ENCODE data around the gene STRN. TPM values are rescaled to one million over a fixed set of nuclear protein-coding genes. Genes with fewer than 3 reads are reported as not detected.
"Not testable (repeated sequence)": the region's sequence is repeated elsewhere in the genome, so short reads cannot be mapped to it uniquely, and the experiment has no call there.

The STRN gene
- total RNA-seq: 10 to 100 TPM; 32.2 to 35.0 TPM

GRCh38 chr2:36966370-36967235 is at the start of gene STRN:
Gene STRN, minus strand, starts transcription at chr2:36966536. Its CDS starts 73 bp downstream, at chr2:36966463.
- DNase-seq: peak; percentile 99
- H3K27ac Mint-ChIP-seq: peak within 1 kb of the TSS; percentile 97
- ATAC-seq (ENCODE audit: low read depth): peak; percentile 95
- POLR2A ChIA-PET: interaction anchor here (0.5 to 1.7 kb wide), 12 partner anchors 9 to 1784 kb away, joined by 3 to 5 read pairs (median 3); partner anchors contain the start of genes CEBPZOS, EIF2AK2, GPATCH11 and HEATR5B
- peak within 1 kb of the TSS; percentile 96 for H3K4me3 Mint-ChIP-seq
- no peaks in the 10 kb centered on the region for H3K27me3 Mint-ChIP-seq
- peaks cover 11% of the 10 kb centered on the region for H3K36me3 Mint-ChIP-seq
- no peaks in the 10 kb centered on the region for H3K9me3 Mint-ChIP-seq
- peaks cover 44% of the 10 kb centered on the region for H3K4me1 Mint-ChIP-seq

- Mint-ChIP-seq H3K27ac (no peak overlapping the region), H3K27me3 (no peaks in the 10 kb centered on the region), H3K4me3 (no peak overlapping the region), H3K4me1 (peaks cover 10% of the 10 kb centered on the region), H3K36me3 (peaks cover 21% of the 10 kb centered on the region), H3K9me3 (no peaks in the 10 kb centered on the region)
- POLR2A ChIA-PET: interaction anchor here (0.6 kb wide), 1 partner anchor 146 kb away, joined by 3 read pairs; no protein-coding TSS in a partner anchor
- ATAC-seq (ENCODE audit: low read depth) (no peak), DNase-seq (no peak)
Measured at GRCh38 chr2:37013315-37013641, 46.9 kb upstream of the STRN start.

DNA sequence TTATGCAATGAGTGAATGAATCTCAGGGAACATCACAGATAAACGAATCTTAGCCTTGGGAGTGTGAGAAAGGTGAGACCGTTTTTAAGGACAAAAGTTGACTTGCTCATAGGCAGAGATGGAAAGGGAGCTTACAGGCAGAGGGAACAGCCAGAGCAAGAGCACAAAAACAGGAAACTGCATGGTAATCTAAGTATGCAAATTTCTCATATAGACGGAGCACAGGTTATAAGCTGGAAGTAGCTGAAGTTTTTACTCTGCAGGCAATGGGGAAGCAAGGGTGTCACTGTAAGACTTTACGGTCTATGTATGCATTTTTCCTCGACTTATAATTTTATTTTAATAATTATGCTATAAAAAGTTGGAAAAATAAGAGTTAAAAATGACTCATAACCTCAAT is 44.8 kb upstream of the STRN start:
- no peak for ATAC-seq (ENCODE audit: low read depth)
- Mint-ChIP-seq H3K27ac (no peak overlapping the region), H3K9me3 (no peaks in the 10 kb centered on the region), H3K36me3 (peaks cover 20% of the 10 kb centered on the region), H3K27me3 (no peaks in the 10 kb centered on the region), H3K4me3 (no peak overlapping the region), H3K4me1 (peaks cover 10% of the 10 kb centered on the region)
- POLR2A ChIA-PET: no interaction called here
- DNase-seq: no peak

GRCh38 chr2:37005118-37005868 is 39.0 kb upstream of the STRN start:
- H3K27me3 Mint-ChIP-seq: no peaks in the 10 kb centered on the region
- H3K27ac Mint-ChIP-seq: peak overlapping the region; percentile 52
- H3K4me3 Mint-ChIP-seq: peak overlapping the region; percentile 50
- ATAC-seq (ENCODE audit: low read depth): peak; percentile 98
- H3K4me1 Mint-ChIP-seq: peaks cover 15% of the 10 kb centered on the region
- H3K9me3 Mint-ChIP-seq: no peaks in the 10 kb centered on the region
- POLR2A ChIA-PET: no interaction called here
- no peak for DNase-seq
- H3K36me3 Mint-ChIP-seq: peaks cover 20% of the 10 kb centered on the region

DNA sequence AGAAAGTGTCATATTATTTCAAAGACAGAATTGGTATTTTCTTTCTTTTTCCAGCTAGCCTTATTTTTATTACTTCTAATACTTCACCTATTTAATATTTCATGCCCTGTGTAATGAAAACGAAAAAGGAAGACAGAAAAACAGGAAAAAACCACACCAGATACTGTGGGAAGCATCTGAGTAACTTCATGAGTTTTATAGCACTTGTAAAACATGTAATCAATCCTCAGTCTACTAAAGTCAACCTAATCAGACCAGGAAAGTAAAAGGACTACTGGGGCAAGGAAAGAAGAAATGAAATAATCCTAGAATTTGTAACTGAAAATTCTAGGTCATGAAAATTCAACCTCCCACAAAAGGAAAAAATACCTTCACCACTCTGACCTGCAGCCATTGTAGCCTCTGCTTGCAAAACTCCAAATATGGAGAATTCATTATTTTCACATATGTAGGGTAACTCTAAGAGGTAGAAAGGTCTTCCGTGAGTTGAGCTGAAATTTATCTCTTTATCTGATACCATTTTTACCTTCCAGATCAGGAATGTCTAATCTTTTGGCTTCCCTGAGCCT is 34.7 kb upstream of the STRN start:
- H3K27ac Mint-ChIP-seq: no peak overlapping the region
- POLR2A ChIA-PET: no interaction called here
- no peaks in the 10 kb centered on the region for H3K9me3 Mint-ChIP-seq
- H3K36me3 Mint-ChIP-seq: peaks cover 21% of the 10 kb centered on the region
- ATAC-seq (ENCODE audit: low read depth) (no peak), DNase-seq (no peak)
- H3K4me1 Mint-ChIP-seq: peaks cover 15% of the 10 kb centered on the region
- H3K27me3 Mint-ChIP-seq: no peaks in the 10 kb centered on the region
- H3K4me3 Mint-ChIP-seq: no peak overlapping the region

DNA sequence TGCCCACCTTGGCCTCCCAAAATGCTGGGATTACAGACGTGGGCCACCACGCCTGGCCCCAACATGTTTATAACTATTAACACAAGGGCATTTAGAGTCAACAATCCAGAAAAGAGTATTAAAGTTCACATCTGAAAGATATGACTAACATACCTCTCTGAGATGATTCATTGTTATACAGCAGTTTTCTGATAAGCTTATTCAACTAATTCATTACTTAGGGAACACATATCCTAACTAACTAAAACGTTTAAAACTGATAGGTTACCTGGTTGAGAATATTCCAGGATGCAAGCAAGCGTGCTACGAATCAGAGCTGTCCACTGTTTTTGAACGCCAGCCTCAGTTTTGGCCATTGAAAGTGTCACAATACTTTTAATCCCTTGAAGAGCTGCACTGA is 34.0 kb upstream of the STRN start:
- no peak overlapping the region for H3K4me3 Mint-ChIP-seq
- peaks cover 21% of the 10 kb centered on the region for H3K36me3 Mint-ChIP-seq
- peaks cover 12% of the 10 kb centered on the region for H3K4me1 Mint-ChIP-seq
- DNase-seq (no peak), ATAC-seq (ENCODE audit: low read depth) (no peak)
- POLR2A ChIA-PET: no interaction called here
- no peaks in the 10 kb centered on the region for H3K27me3 Mint-ChIP-seq
- no peak overlapping the region for H3K27ac Mint-ChIP-seq
- H3K9me3 Mint-ChIP-seq: no peaks in the 10 kb centered on the region

DNA sequence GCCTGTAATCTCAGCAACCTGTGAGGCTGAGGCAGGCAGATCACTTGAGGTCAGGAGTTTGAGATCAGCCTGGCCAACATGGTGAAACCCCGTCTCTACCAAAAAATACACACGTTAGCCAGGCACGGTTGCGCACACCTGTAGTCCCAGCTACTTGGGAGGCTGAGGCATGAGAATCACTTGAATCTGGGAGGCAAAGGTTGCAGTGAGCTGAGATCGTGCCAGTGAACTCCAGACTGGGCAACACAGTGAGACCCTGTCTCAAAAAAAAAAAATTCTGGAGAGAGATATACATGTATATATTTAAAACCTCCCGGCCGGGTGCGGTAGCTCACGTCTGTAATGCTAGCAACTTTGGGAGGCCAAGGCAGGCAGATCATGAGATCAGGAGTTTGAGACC is 33.1 kb upstream of the STRN start:
- DNase-seq; H3K27me3 Mint-ChIP-seq; H3K4me3 Mint-ChIP-seq; H3K4me1 Mint-ChIP-seq; H3K27ac Mint-ChIP-seq; ATAC-seq (ENCODE audit: low read depth); POLR2A ChIA-PET; H3K9me3 Mint-ChIP-seq: not testable (repeated sequence)
- peaks cover 14% of the 10 kb centered on the region for H3K36me3 Mint-ChIP-seq

- no peak overlapping the region for H3K27ac Mint-ChIP-seq
- H3K4me1 Mint-ChIP-seq: no peaks in the 10 kb centered on the region
- ATAC-seq (ENCODE audit: low read depth) (no peak), DNase-seq (no peak)
- no peaks in the 10 kb centered on the region for H3K9me3 Mint-ChIP-seq
- no peak overlapping the region for H3K4me3 Mint-ChIP-seq
- POLR2A ChIA-PET: no interaction called here
- H3K27me3 Mint-ChIP-seq: no peaks in the 10 kb centered on the region
- H3K36me3 Mint-ChIP-seq: peaks cover 17% of the 10 kb centered on the region
Measured at GRCh38 chr2:36993841-36994620, 27.7 kb upstream of the STRN start.

DNA sequence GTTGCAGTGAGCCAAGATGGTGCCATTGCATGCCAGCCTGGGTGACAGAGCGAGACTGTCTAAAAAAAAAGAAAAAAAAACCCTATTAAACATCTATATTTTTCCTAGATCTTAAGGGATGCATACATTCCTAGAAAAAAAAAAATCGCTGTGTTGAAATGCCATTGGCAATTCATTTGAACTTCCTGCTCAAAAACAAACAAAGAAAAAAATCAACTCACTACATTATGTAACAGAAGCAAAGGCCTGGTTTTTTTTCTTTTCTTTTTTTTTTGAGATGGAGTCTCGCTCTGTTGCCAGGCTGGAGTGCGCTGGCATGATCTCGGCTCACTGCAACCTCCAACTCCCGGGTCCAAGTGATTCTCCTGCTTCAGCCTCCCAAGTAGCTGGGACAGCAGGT is 21.7 kb upstream of the STRN start:
- H3K36me3 Mint-ChIP-seq: peaks cover 12% of the 10 kb centered on the region
- H3K27ac Mint-ChIP-seq: no peak overlapping the region
- H3K4me3 Mint-ChIP-seq: no peak overlapping the region
- DNase-seq (no peak), ATAC-seq (ENCODE audit: low read depth) (no peak)
- H3K9me3 Mint-ChIP-seq: no peaks in the 10 kb centered on the region
- H3K27me3 Mint-ChIP-seq: no peaks in the 10 kb centered on the region
- no peaks in the 10 kb centered on the region for H3K4me1 Mint-ChIP-seq
- POLR2A ChIA-PET: interaction anchor here (1.1 kb wide), 1 partner anchor 21 kb away, joined by 3 read pairs; the partner anchor contains the start of gene STRN

DNA sequence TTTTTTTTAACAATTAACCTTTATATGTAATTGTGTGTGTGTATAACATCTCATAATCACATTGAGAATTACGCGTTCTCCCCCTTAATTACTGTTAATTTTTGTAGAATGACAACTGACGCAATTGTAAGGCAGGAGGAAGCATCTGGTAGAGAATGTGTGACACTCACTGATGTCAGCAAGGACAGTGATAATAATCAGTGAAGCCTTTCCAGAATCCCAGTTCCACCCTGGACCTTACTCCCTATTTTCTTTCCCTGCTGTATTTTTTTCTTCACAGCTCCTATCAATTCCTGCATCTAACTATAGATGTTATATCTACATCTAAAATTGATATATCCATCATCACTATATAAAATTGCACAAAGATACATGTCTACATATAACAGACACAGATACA is 16.1 kb upstream of the STRN start:
- ATAC-seq (ENCODE audit: low read depth): no peak
- Mint-ChIP-seq H3K4me1 (no peaks in the 10 kb centered on the region), H3K4me3 (no peak overlapping the region), H3K36me3 (peaks cover 11% of the 10 kb centered on the region), H3K27ac (no peak overlapping the region), H3K27me3 (no peaks in the 10 kb centered on the region), H3K9me3 (peaks cover 3% of the 10 kb centered on the region)
- DNase-seq: no peak
- POLR2A ChIA-PET: no interaction called here

GRCh38 chr2:36981911-36982310 is 15.6 kb upstream of the STRN start:
- H3K4me3 Mint-ChIP-seq: no peak overlapping the region
- POLR2A ChIA-PET: no interaction called here
- no peaks in the 10 kb centered on the region for H3K4me1 Mint-ChIP-seq
- no peak for ATAC-seq (ENCODE audit: low read depth)
- H3K36me3 Mint-ChIP-seq: peaks cover 11% of the 10 kb centered on the region
- no peaks in the 10 kb centered on the region for H3K27me3 Mint-ChIP-seq
- H3K9me3 Mint-ChIP-seq: peaks cover 3% of the 10 kb centered on the region
- no peak for DNase-seq
- no peak overlapping the region for H3K27ac Mint-ChIP-seq

DNA sequence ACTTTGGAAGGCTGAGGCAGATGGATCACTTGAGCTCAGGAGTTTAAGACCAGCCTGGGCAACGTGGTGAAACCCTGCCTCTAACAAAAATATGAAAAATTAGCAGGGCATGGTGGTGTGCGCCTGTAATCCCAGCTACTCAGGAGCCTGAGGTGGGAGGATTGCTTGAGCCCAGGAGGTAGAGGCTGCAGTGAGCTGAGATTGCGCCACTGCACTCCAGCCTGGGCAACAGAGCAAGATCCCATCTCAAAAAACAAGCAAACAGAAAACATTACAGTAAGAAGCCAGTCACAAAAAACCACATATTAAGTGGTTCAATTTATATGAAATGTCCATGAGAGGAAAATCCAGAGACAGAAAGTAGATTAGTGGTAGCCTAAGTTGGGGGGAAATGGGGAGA is 12.7 kb upstream of the STRN start:
- H3K27ac Mint-ChIP-seq; H3K4me1 Mint-ChIP-seq; ATAC-seq (ENCODE audit: low read depth); H3K9me3 Mint-ChIP-seq; H3K4me3 Mint-ChIP-seq; POLR2A ChIA-PET; DNase-seq; H3K27me3 Mint-ChIP-seq: not testable (repeated sequence)
- peaks cover 11% of the 10 kb centered on the region for H3K36me3 Mint-ChIP-seq

DNA sequence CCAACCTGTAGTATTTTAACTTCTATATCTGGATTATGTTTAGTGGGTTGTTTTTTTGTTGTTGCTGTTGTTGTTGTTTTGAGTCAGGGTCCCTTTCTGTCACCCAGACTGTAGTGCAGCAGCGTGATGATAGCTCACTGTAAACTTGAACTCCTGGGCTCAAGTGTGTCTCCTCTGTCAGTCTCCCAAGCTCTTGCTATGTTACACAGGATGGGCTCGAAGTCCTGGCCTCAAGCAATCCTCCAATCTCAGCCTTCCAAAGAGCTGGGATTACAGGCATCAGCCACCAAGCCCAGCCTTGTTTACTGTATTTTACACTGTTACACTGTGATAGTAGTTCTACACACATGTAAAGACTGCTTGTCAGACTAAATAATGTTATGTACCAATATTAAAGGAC is 9.7 kb upstream of the STRN start:
- Mint-ChIP-seq H3K4me3 (no peak overlapping the region), H3K9me3 (peaks cover 3% of the 10 kb centered on the region), H3K4me1 (no peaks in the 10 kb centered on the region), H3K27ac (no peak overlapping the region), H3K36me3 (peaks cover 11% of the 10 kb centered on the region), H3K27me3 (peaks cover 2% of the 10 kb centered on the region)
- no peak for DNase-seq
- POLR2A ChIA-PET: no interaction called here
- ATAC-seq (ENCODE audit: low read depth): no peak
